ENCODE results near the gene STBD1. TPM values are rescaled to one million over a fixed set of nuclear protein-coding genes. Genes with fewer than 3 reads are reported as not detected.
"Not testable (repeated sequence)": the region's sequence is repeated elsewhere in the genome, so short reads cannot be mapped to it uniquely, and the experiment has no call there.

Gene STBD1
- total and polyA plus RNA-seq, 4 donors, result 10.3 to 42.5 (median 30.3) TPM

DNA sequence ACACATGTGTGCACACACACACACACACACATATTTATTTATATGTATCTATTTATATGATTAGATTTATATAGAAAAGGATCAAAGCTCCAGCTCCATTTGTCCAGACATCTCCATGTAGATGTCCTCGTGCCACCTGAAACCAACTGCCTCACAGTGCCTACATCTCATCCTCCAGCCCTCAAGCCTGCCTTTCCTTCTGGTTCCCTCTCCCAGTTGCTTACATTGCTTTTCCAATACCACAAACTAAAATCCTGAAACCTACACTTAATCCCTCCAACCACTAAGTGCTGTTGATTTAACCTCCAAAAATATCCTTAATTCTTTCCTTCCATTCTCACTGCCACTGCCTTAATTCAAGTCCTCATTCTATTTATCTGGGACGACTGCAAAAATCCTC lies 51.4 kb downstream of the STBD1 start:
- DNase-seq (ENCODE audit: low spot score), result no peak
- Histone ChIP-seq H3K27me3 (ENCODE audit: control insufficient read depth in 4 of 4, insufficient read depth in 4 of 4, low read length in 3 of 4) (no peaks in the 10 kb centered on the region), H3K9ac (ENCODE audit: low read depth in 1 of 2, low read length in 2 of 2) (no peak overlapping the region), H3K4me1 (ENCODE audit: control insufficient read depth in 4 of 4, insufficient read depth in 4 of 4, low read length in 3 of 4) (peaks cover 0 to 7% (median 3%) of the 10 kb centered on the region in 4 donors), H3K9me3 (ENCODE audit: control insufficient read depth in 4 of 4, low read length in 3 of 4) (peaks cover 0 to 2% (median 0%) of the 10 kb centered on the region in 4 donors), H3K27ac (ENCODE audit: low read depth in 1 of 2, low read length in 2 of 2) (no peak overlapping the region), H3K4me3 (ENCODE audit: low read depth in 1 of 3, low read length in 3 of 3) (no peak overlapping the region), H3K36me3 (ENCODE audit: control insufficient read depth in 4 of 4, insufficient read depth in 3 of 4, low read depth in 1 of 4, low read length in 3 of 4) (peaks cover 0 to 4% (median 0%) of the 10 kb centered on the region in 4 donors)
- WGBS, result 89% methylated on average over 2 of the region's 2 CpGs
- TF ChIP-seq FOXA2 (IDR thresholded peaks at IDR 0.05), result no peak
- no peak for TF ChIP-seq GABPA (IDR thresholded peaks at IDR 0.05 in 1 of 2, conservative IDR thresholded peaks at IDR 0.05 in 1 of 2)
- TF ChIP-seq TAF1 (conservative IDR thresholded peaks at IDR 0.05), result no peak
- no peak for TF ChIP-seq NR2F2 (IDR thresholded peaks at IDR 0.05)
- no peak for TF ChIP-seq RAD21 (IDR thresholded peaks at IDR 0.05)
- TF ChIP-seq FOXA1 (IDR thresholded peaks at IDR 0.05), result no peak
- no peak for TF ChIP-seq HNF4G (IDR thresholded peaks at IDR 0.05)
- no peak for TF ChIP-seq SP1 (IDR thresholded peaks at IDR 0.05)
- TF ChIP-seq HNF4A (conservative IDR thresholded peaks at IDR 0.05), result no peak
- no peak for TF ChIP-seq CTCF (IDR thresholded peaks at IDR 0.05; ENCODE audit: low read depth, low read length, missing input control)
- no peak for TF ChIP-seq ZBTB33 (IDR thresholded peaks at IDR 0.05)

- H3K9me3 ChIP-seq (ENCODE audit: control insufficient read depth in 4 of 4, low read length in 3 of 4); H3K36me3 ChIP-seq (ENCODE audit: control insufficient read depth in 4 of 4, insufficient read depth in 3 of 4, low read depth in 1 of 4, low read length in 3 of 4); H3K27me3 ChIP-seq (ENCODE audit: control insufficient read depth in 4 of 4, insufficient read depth in 4 of 4, low read length in 3 of 4); H3K27ac ChIP-seq (ENCODE audit: low read depth in 1 of 2, low read length in 2 of 2); H3K9ac ChIP-seq (ENCODE audit: low read depth in 1 of 2, low read length in 2 of 2); DNase-seq (ENCODE audit: low spot score): not testable (repeated sequence)
- peaks cover 0 to 11% (median 3%) of the 10 kb centered on the region in 4 donors for H3K4me1 ChIP-seq (ENCODE audit: control insufficient read depth in 4 of 4, insufficient read depth in 4 of 4, low read length in 3 of 4)
- H3K4me3 ChIP-seq (ENCODE audit: low read depth in 1 of 3, low read length in 3 of 3), result peak overlapping the region in 1 of 3 donors; percentile 11
These were observed 53.4 kb downstream of the STBD1 start for GRCh38 chr4:76359881-76360466.

Small RNAs within 50 kb of the gene (small RNA-seq; reads per million reads assigned to genes)
- not detected for gene RNU6-1000P

Other genes starting within 250 kb of the STBD1 start
- gene ART3, start 232.0 kb upstream of the STBD1 start, total RNA-seq, result under 1 TPM in 1 of 2 donors, not detected in 1; 0.08 TPM
- not detected for gene ART3, start 232.0 kb upstream of the STBD1 start, polyA plus RNA-seq
- gene NUP54, start 158.3 kb upstream of the STBD1 start, total RNA-seq, result 10 to 100 TPM; 20.2 to 29.3 TPM
- 10 to 100 TPM in 1 of 2 donors, 1 to 10 TPM in 1; 8.3 to 12.8 TPM for gene NUP54, start 158.3 kb upstream of the STBD1 start, polyA plus RNA-seq
- gene SCARB2, start 92.9 kb upstream of the STBD1 start, total RNA-seq, result 100 to 1,000 TPM in 1 of 2 donors, 10 to 100 TPM in 1; 81.0 to 136 TPM
- 10 to 100 TPM; 58.2 to 66.5 TPM for gene SCARB2, start 92.9 kb upstream of the STBD1 start, polyA plus RNA-seq
- gene FAM47E, start 55.0 kb upstream of the STBD1 start, total RNA-seq, result 1 to 10 TPM; 1.3 to 2.0 TPM
- gene FAM47E, start 55.0 kb upstream of the STBD1 start, polyA plus RNA-seq, result 1 to 10 TPM in 1 of 2 donors, under 1 TPM in 1; 0.85 to 2.5 TPM
- 1 to 10 TPM in 1 of 2 donors, under 1 TPM in 1; 0.28 to 4.0 TPM for gene CCDC158, start 114.4 kb downstream of the STBD1 start, total RNA-seq
- 1 to 10 TPM in 1 of 2 donors, under 1 TPM in 1; 0.44 to 1.8 TPM for gene CCDC158, start 114.4 kb downstream of the STBD1 start, polyA plus RNA-seq
- gene SHROOM3, start 128.5 kb downstream of the STBD1 start, total RNA-seq, result 10 to 100 TPM in 1 of 2 donors, 1 to 10 TPM in 1; 4.7 to 25.8 TPM
- gene SHROOM3, start 128.5 kb downstream of the STBD1 start, polyA plus RNA-seq, result 1 to 10 TPM; 8.2 to 9.1 TPM

Data from liver (tissue), 10 donors.